ENCODE measurements around the gene TRIO. TPM values are rescaled to one million over a fixed set of nuclear protein-coding genes. Genes with fewer than 3 reads are reported as not detected.

The TRIO gene
- total RNA-seq, 3 donors from 2014 or later (not counting 1 experiment from before 2014, with no cell fraction given): 84.6 to 136 (median 94.3) TPM

DNA sequence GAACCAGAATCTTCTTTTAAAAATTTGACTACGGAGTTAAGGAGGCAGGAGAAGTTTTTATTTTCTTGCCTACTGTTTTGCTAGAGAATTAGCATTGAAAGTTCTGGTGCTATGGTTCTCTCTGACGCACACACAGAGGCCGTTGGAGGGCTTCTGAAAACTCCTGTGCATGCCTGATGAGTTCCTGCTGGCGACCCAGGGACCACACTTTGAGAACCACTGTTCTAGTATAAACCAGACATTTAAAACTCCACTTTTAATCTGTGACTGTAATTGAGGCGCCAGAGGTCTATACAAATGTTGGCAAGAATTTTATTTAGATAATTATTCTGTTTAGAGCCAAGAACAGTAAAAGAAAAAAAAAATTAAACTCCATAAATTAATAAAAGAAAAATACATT lies 338.9 kb downstream of the TRIO start:
- Histone ChIP-seq H3K27ac (ENCODE audit: low read length) (no peak overlapping the region), H3K9me3 (ENCODE audit: control insufficient read depth, insufficient read depth, low read length) (no peaks in the 10 kb centered on the region), H3K4me3 (ENCODE audit: low read length) (no peak overlapping the region), H3K4me1 (ENCODE audit: control insufficient read depth, insufficient read depth, low read length) (no peaks in the 10 kb centered on the region), H3K27me3 (ENCODE audit: control insufficient read depth, insufficient read depth, low read length) (no peaks in the 10 kb centered on the region), H3K36me3 (ENCODE audit: control insufficient read depth, insufficient read depth, low read length) (peaks cover 38% of the 10 kb centered on the region)
- DNase-seq (no peak), ATAC-seq (no peak)
- no peaks in the 10 kb centered on the region for H3K36me3 Mint-ChIP-seq
- no peaks in the 10 kb centered on the region for H3K4me1 Mint-ChIP-seq
- no peak overlapping the region for H3K4me3 Mint-ChIP-seq
- H3K9me3 Mint-ChIP-seq: no peaks in the 10 kb centered on the region
- H3K27me3 Mint-ChIP-seq (ENCODE audit: low read depth in 2 of 2): no peaks in the 10 kb centered on the region
- TF ChIP-seq, protein P1, sequence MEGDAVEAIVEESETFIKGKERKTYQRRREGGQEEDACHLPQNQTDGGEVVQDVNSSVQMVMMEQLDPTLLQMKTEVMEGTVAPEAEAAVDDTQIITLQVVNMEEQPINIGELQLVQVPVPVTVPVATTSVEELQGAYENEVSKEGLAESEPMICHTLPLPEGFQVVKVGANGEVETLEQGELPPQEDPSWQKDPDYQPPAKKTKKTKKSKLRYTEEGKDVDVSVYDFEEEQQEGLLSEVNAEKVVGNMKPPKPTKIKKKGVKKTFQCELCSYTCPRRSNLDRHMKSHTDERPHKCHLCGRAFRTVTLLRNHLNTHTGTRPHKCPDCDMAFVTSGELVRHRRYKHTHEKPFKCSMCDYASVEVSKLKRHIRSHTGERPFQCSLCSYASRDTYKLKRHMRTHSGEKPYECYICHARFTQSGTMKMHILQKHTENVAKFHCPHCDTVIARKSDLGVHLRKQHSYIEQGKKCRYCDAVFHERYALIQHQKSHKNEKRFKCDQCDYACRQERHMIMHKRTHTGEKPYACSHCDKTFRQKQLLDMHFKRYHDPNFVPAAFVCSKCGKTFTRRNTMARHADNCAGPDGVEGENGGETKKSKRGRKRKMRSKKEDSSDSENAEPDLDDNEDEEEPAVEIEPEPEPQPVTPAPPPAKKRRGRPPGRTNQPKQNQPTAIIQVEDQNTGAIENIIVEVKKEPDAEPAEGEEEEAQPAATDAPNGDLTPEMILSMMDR (IDR thresholded peaks at IDR 0.05): no peak
- no peak overlapping the region for H3K27ac Mint-ChIP-seq
- WGBS (ENCODE audit: insufficient coverage): 87% methylated on average over 4 of the region's 5 CpGs
- intact Hi-C loops (cut with micrococcal nuclease): no loop called here

GRCh38 chr5:14483504-14484157 lies 340.5 kb downstream of the TRIO start:
- no peak for ATAC-seq
- Mint-ChIP-seq H3K27me3 (ENCODE audit: low read depth in 2 of 2) (no peaks in the 10 kb centered on the region), H3K27ac (no peak overlapping the region)

GRCh38 chr5:14486486-14486885 lies 343.3 kb downstream of the TRIO start:
- H3K27me3 ChIP-seq (ENCODE audit: control insufficient read depth, insufficient read depth, low read length): no peaks in the 10 kb centered on the region
- no peaks in the 10 kb centered on the region for H3K27me3 Mint-ChIP-seq (ENCODE audit: low read depth in 2 of 2)
- 100% methylated on average over 5 of the region's 5 CpGs for WGBS (ENCODE audit: insufficient coverage)
- no peak overlapping the region for H3K4me3 Mint-ChIP-seq
- no peak for DNase-seq
- no peak overlapping the region for H3K27ac Mint-ChIP-seq
- H3K36me3 ChIP-seq (ENCODE audit: control insufficient read depth, insufficient read depth, low read length): peaks cover 17% of the 10 kb centered on the region
- H3K4me1 ChIP-seq (ENCODE audit: control insufficient read depth, insufficient read depth, low read length): peaks cover 6% of the 10 kb centered on the region
- no peak overlapping the region for H3K4me3 ChIP-seq (ENCODE audit: low read length)
- no peaks in the 10 kb centered on the region for H3K9me3 Mint-ChIP-seq
- peaks cover 14% of the 10 kb centered on the region for H3K36me3 Mint-ChIP-seq
- H3K4me1 Mint-ChIP-seq: peaks cover 0 to 5% of the 10 kb centered on the region in 2 donors
- no peaks in the 10 kb centered on the region for H3K9me3 ChIP-seq (ENCODE audit: control insufficient read depth, insufficient read depth, low read length)
- no peak for ATAC-seq
- intact Hi-C loops (cut with micrococcal nuclease): no loop called here
- H3K27ac ChIP-seq (ENCODE audit: low read length): no peak overlapping the region
- TF ChIP-seq, protein P1 (IDR thresholded peaks at IDR 0.05): no peak

More at GRCh38 chr5:14483504-14484157, 340.5 kb downstream of the TRIO start:
- Histone ChIP-seq H3K4me3 (ENCODE audit: low read length) (no peak overlapping the region), H3K4me1 (ENCODE audit: control insufficient read depth, insufficient read depth, low read length) (no peaks in the 10 kb centered on the region), H3K27ac (ENCODE audit: low read length) (no peak overlapping the region), H3K9me3 (ENCODE audit: control insufficient read depth, insufficient read depth, low read length) (no peaks in the 10 kb centered on the region), H3K36me3 (ENCODE audit: control insufficient read depth, insufficient read depth, low read length) (peaks cover 29% of the 10 kb centered on the region), H3K27me3 (ENCODE audit: control insufficient read depth, insufficient read depth, low read length) (no peaks in the 10 kb centered on the region)
- Mint-ChIP-seq H3K4me1 (no peaks in the 10 kb centered on the region), H3K4me3 (no peak overlapping the region), H3K9me3 (no peaks in the 10 kb centered on the region), H3K36me3 (peaks cover 6% of the 10 kb centered on the region)
- 97% methylated on average over 16 of the region's 16 CpGs for WGBS (ENCODE audit: insufficient coverage)
- TF ChIP-seq, protein P1 (IDR thresholded peaks at IDR 0.05): no peak
- no peak for DNase-seq
- intact Hi-C loops (cut with micrococcal nuclease): no loop called here
